Thoracic aorta (tissue), 2 donors: Measurements from ENCODE around the gene OSBPL5. TPM values are rescaled to one million over a fixed set of nuclear protein-coding genes. Genes with fewer than 3 reads are reported as not detected.
A peak's percentile ranks its signal among the peaks of the same experiment; 100 is the strongest.

Source experiments
- ATAC-seq: fragments of 150-250 bp; one replicate; pipeline ENCODE4 v1.8.0; 2017; ENCODE audit warnings: low read depth; ENCODE audit not compliant: insufficient number of reproducible peaks, low FRiP score
- DNase-seq: peaks from one replicate; pipeline ENCODE4 v3.0.0-alpha.2; 2020; ENCODE audit warnings: low spot score
- H3K27ac ChIP-seq, 2 donors: fragments of 200-600 bp; sonication (generic); 1 replicate in 1 of 2; 2 replicates in 1 of 2; pipeline ENCODE4 v1.5.1; 2016; ENCODE audit warnings: mild to moderate bottlenecking in 2 of 2, moderate library complexity in 2 of 2
- H3K27me3 ChIP-seq: fragments of 200-600 bp; sonication (generic); replicated peaks from 2 replicates; pipeline ENCODE4 v1.6.0; 2016; ENCODE audit warnings: mild to moderate bottlenecking; ENCODE audit not compliant: insufficient read depth
- H3K36me3 ChIP-seq: fragments of 200-600 bp; sonication (generic); one replicate; pipeline ENCODE4 v1.5.1; 2016
- H3K4me1 ChIP-seq, 2 donors: fragments of 200-600 bp; sonication (generic); 1 replicate in 1 of 2; 2 replicates in 1 of 2; pipeline versions ENCODE4 v1.5.1 to v1.6.0; 2016; ENCODE audit warnings: low read depth in 2 of 2, mild to moderate bottlenecking in 1 of 2; ENCODE audit not compliant: control insufficient read depth in 1 of 2
- H3K4me3 ChIP-seq: fragments of 200-600 bp; sonication (generic); 2 replicates; pipeline ENCODE4 v1.5.1; 2016; ENCODE audit warnings: mild to moderate bottlenecking
- H3K9me3 ChIP-seq: fragments of 200-600 bp; sonication (generic); 2 replicates; pipeline ENCODE4 v1.5.1; 2016
- CTCF ChIP-seq: fragments of 200-600 bp; sonication (generic); IDR thresholded peaks from one replicate; pipeline ENCODE4 v1.5.1; 2019; ENCODE audit warnings: antibody characterized with exemption
- total RNA-seq, 2 donors: library from RNA; depleted of rRNA; stranded (reverse); fragments of >200 nt; gene quantifications; one replicate each; pipeline versions ENCODE4 v1.1.0 to v1.2.3, GENCODE V29; 2016

Gene OSBPL5
- total RNA-seq, 2 donors from 2014 or later = 99.9 to 121 TPM

- H3K9me3 ChIP-seq = no peaks in the 10 kb centered on the region
- ATAC-seq = no peak
- peaks cover 11% of the 10 kb centered on the region for H3K36me3 ChIP-seq
- H3K27me3 ChIP-seq = no peaks in the 10 kb centered on the region
- TF ChIP-seq CTCF = no peak
- H3K4me3 ChIP-seq = no peak overlapping the region
- H3K27ac ChIP-seq = peak overlapping the region; percentile 89
- no peak for DNase-seq
- H3K4me1 ChIP-seq = peaks cover 26 to 41% of the 10 kb centered on the region in 2 donors
Measured at GRCh38 chr11:3044915-3045314, 120.2 kb downstream of the OSBPL5 start.

GRCh38 chr11:3044004-3044403 lies 121.1 kb downstream of the OSBPL5 start:
- H3K36me3 ChIP-seq = peaks cover 17% of the 10 kb centered on the region
- no peak for ATAC-seq
- TF ChIP-seq CTCF = no peak

GRCh38 chr11:3043315-3043871 lies 121.7 kb downstream of the OSBPL5 start:
- Histone ChIP-seq H3K9me3 (no peaks in the 10 kb centered on the region), H3K4me1 (peaks cover 18 to 31% of the 10 kb centered on the region in 2 donors), H3K36me3 (peaks cover 21% of the 10 kb centered on the region), H3K4me3 (peak overlapping the region; percentile 1), H3K27me3 (no peaks in the 10 kb centered on the region), H3K27ac (peak overlapping the region; percentile 89)
- ATAC-seq (peak; percentile 77), DNase-seq (peak; percentile 69)
- no peak for TF ChIP-seq CTCF

More at GRCh38 chr11:3044004-3044403, 121.1 kb downstream of the OSBPL5 start:
- peaks cover 18 to 32% of the 10 kb centered on the region in 2 donors for H3K4me1 ChIP-seq
- no peak for DNase-seq
- H3K27ac ChIP-seq = peak overlapping the region; percentile 89
- H3K27me3 ChIP-seq = no peaks in the 10 kb centered on the region
- no peak overlapping the region for H3K4me3 ChIP-seq
- H3K9me3 ChIP-seq = no peaks in the 10 kb centered on the region

GRCh38 chr11:3042496-3043314 lies 122.4 kb downstream of the OSBPL5 start:
- TF ChIP-seq CTCF = no peak
- Histone ChIP-seq H3K9me3 (no peaks in the 10 kb centered on the region), H3K27ac (peak overlapping the region; percentile 89), H3K36me3 (peaks cover 28% of the 10 kb centered on the region), H3K4me1 (peaks cover 18 to 31% of the 10 kb centered on the region in 2 donors), H3K4me3 (no peak overlapping the region), H3K27me3 (no peaks in the 10 kb centered on the region)
- DNase-seq (no peak), ATAC-seq (peak; percentile 54)

- DNase-seq (no peak), ATAC-seq (no peak)
- Histone ChIP-seq H3K9me3 (no peaks in the 10 kb centered on the region), H3K4me1 (peaks cover 18 to 31% of the 10 kb centered on the region in 2 donors), H3K27ac (peak overlapping the region; percentile 2 to 89), H3K4me3 (no peak overlapping the region), H3K27me3 (no peaks in the 10 kb centered on the region), H3K36me3 (peaks cover 32% of the 10 kb centered on the region)
- TF ChIP-seq CTCF = no peak
Measured at GRCh38 chr11:3041699-3042441, 123.2 kb downstream of the OSBPL5 start.
